GM18873 (cell line): ENCODE measurements around the gene CTSS.
"Not testable (repeated sequence)": the region's sequence is repeated elsewhere in the genome, so short reads cannot be mapped to it uniquely, and the experiment has no call there.

Experiments
- ATAC-seq: cut with Tn5 transposase; IDR thresholded peaks from one replicate; pipeline ENCODE4 v1.9.1; 2021; ENCODE audit warnings: mild to moderate bottlenecking, moderate library complexity, moderate number of reproducible peaks; ENCODE audit not compliant: unreplicated experiment, low FRiP score

Gene CTSS

GRCh38 chr1:150775931-150776505 is 10.4 kb upstream of the CTSS start:
- not testable (repeated sequence) for ATAC-seq

- no peak for ATAC-seq
These were observed 9.7 kb upstream of the CTSS start for GRCh38 chr1:150775276-150775675.

- no peak for ATAC-seq
These were observed 6.7 kb upstream of the CTSS start for GRCh38 chr1:150772326-150772725.

- not testable (repeated sequence) for ATAC-seq
These were observed 2.1 kb upstream of the CTSS start for GRCh38 chr1:150767704-150768103.

GRCh38 chr1:150765977-150766301 is 361 bp upstream of the CTSS start:
- peak; percentile 7 for ATAC-seq

- peak; percentile 35 for ATAC-seq
These were observed 919 bp downstream of the CTSS start for GRCh38 chr1:150764617-150765101.

- ATAC-seq, result no peak
These were observed 2.6 kb downstream of the CTSS start for GRCh38 chr1:150763018-150763417.

GRCh38 chr1:150762552-150762951 is 3.0 kb downstream of the CTSS start:
- no peak for ATAC-seq

- no peak for ATAC-seq
These were observed 3.8 kb downstream of the CTSS start for GRCh38 chr1:150761801-150762200.

GRCh38 chr1:150760013-150760412 is 5.6 kb downstream of the CTSS start:
- no peak for ATAC-seq

- ATAC-seq, result no peak
These were observed 12.2 kb downstream of the CTSS start for GRCh38 chr1:150753416-150753815.

- ATAC-seq, result no peak
These were observed 14.1 kb downstream of the CTSS start for GRCh38 chr1:150751443-150751842.

GRCh38 chr1:150749720-150750311 is 15.8 kb downstream of the CTSS start:
- no peak for ATAC-seq

- no peak for ATAC-seq
These were observed 16.5 kb downstream of the CTSS start for GRCh38 chr1:150748878-150749719.

- ATAC-seq, result no peak
These were observed 35.4 kb downstream of the CTSS start for GRCh38 chr1:150730130-150730721.

- ATAC-seq, result no peak
These were observed 41.2 kb downstream of the CTSS start for GRCh38 chr1:150724336-150724735.

GRCh38 chr1:150720703-150721102 is 44.9 kb downstream of the CTSS start, which contains the start of gene HORMAD1:
Gene HORMAD1 (minus strand): TSS chr1:150720895. CDS start chr1:150719505, 1,390 bp downstream.
- ATAC-seq, result no peak

GRCh38 chr1:150720098-150720497 is 45.5 kb downstream of the CTSS start:
- ATAC-seq, result no peak

GRCh38 chr1:150718225-150718891 is 47.2 kb downstream of the CTSS start:
- no peak for ATAC-seq

- not testable (repeated sequence) for ATAC-seq
These were observed 56.5 kb downstream of the CTSS start for GRCh38 chr1:150709031-150709430.

GRCh38 chr1:150708595-150708994 is 57.0 kb downstream of the CTSS start:
- ATAC-seq, result no peak
